GM10266 (cell line): ENCODE measurements around the gene PNPLA6.
"Not testable (repeated sequence)": the region's sequence is repeated elsewhere in the genome, so short reads cannot be mapped to it uniquely, and the experiment has no call there.

Experiments
- DNase-seq: peaks from one replicate; pipeline ENCODE4 v3.0.0; 2012; ENCODE audit errors: extremely low spot score
- TF ChIP-seq, protein P1 (sequence below): IDR thresholded peaks from 2 replicates; pipeline ENCODE4 v1.5.1; 2012; ENCODE audit warnings: mild to moderate bottlenecking, low read depth; ENCODE audit not compliant: control insufficient read depth, insufficient read depth; ENCODE audit errors: missing control alignments

The PNPLA6 gene

DNA sequence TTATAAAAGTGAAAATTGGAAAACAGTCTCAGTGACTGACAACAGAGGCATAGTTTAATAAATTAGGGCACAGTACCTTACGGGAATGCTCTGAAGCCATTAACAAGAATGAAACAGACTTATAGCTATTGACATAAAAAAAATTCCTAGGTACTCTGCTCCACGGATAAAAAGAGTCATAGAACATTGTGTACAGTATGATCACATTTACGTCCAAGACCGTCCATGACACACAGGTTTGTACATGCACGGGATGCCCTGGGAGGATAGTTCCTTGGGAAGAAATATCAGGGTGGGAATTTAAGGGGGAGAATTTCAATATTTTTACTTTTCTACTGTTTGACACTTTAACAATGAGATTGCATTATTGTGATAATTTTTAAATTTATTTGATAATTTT is 35.2 kb downstream of the PNPLA6 start:
- no peak for DNase-seq

DNA sequence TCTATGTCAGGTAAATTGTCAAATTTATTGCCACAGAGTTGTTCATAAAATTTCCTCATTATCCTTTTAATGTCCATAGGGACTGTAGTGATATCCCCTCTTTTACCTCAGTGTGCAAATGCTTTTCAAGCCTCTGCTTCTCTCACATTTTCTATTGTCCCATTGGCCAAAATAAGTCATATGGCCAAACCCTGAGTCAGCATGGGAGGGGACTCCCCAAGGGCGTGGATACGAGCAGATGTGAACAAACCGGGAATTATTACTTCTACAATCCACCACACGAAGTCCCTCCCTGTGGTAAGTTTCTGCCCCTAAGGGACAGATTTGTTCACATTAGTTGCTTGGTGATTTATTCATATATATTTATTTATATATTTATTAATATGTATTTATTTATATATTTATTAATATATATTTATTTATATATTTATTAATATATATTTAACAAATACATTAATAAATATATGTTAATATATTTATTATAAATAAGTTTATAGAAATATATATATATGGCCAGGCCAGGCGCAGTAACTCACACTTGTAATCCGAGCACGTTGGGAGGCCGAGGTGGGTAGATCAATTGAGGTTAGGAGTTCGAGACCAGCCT is 40.0 kb downstream of the PNPLA6 start:
- peak; percentile 38 for DNase-seq
- TF ChIP-seq, protein P1, sequence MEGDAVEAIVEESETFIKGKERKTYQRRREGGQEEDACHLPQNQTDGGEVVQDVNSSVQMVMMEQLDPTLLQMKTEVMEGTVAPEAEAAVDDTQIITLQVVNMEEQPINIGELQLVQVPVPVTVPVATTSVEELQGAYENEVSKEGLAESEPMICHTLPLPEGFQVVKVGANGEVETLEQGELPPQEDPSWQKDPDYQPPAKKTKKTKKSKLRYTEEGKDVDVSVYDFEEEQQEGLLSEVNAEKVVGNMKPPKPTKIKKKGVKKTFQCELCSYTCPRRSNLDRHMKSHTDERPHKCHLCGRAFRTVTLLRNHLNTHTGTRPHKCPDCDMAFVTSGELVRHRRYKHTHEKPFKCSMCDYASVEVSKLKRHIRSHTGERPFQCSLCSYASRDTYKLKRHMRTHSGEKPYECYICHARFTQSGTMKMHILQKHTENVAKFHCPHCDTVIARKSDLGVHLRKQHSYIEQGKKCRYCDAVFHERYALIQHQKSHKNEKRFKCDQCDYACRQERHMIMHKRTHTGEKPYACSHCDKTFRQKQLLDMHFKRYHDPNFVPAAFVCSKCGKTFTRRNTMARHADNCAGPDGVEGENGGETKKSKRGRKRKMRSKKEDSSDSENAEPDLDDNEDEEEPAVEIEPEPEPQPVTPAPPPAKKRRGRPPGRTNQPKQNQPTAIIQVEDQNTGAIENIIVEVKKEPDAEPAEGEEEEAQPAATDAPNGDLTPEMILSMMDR: no peak

More for the DNA sequence above, 35.2 kb downstream of the PNPLA6 start:
- TF ChIP-seq, protein P1: no peak

DNA sequence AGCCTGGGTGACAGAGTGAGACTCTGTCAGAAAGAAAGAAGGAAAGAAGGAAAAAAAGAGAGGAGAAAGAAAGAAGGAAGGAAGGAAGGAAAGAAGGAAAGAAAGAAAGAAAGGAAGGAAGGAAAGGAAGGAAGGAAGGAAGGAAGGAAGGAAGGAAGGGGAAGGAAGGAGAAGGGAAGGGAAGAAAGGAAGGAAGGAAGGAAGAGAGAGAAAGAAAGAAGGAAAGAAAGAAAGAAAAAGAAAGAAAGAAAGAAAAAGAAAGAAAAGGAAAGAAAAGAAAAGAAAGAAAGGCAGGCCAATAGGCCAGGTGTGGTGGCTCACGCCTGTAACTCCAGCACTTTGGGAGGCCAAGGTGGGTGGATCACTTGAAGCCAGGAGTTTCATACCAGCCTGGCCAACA is 41.9 kb downstream of the PNPLA6 start:
- not testable (repeated sequence) for DNase-seq

DNA sequence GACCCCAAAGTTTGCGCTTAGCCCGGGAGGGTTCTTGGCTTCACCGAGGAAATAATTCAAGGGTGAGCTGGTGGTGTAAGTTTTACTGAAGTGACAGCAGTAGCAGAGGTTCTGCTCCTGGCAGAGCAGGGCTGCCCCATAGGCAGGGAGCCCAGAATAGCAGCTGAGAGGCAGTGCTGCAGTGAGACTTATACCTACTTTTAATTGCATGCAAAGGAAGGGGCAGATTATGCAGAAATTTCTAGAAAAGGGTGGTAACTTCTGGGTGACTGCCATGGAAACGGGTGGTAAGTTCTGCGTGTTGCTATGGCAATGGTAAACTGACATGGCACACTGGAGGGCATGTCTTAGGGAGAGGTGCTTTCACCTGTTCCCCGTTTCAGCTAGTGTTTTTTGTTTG is 42.6 kb downstream of the PNPLA6 start:
- TF ChIP-seq, protein P1: no peak
- DNase-seq: no peak

DNA sequence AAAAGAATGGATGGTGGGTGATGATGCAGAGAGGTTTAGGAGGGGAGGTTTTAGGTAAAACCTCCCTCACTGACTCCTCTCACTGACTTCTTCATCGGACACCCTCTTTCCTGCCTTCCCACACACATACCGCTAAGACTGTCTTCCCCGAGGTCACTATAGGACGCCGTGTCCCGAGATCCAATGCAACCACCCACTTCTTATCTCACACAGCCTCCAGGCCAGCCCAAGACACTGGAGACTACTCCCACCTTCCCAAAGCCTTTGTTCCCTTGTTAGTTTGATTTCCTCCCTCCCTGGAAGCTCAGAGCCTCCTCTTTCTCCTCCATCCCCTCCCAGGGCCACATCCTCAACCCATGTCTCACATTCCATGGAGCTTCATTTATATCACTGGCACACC is 43.7 kb downstream of the PNPLA6 start:
- TF ChIP-seq, protein P1: no peak
- DNase-seq: no peak

DNA sequence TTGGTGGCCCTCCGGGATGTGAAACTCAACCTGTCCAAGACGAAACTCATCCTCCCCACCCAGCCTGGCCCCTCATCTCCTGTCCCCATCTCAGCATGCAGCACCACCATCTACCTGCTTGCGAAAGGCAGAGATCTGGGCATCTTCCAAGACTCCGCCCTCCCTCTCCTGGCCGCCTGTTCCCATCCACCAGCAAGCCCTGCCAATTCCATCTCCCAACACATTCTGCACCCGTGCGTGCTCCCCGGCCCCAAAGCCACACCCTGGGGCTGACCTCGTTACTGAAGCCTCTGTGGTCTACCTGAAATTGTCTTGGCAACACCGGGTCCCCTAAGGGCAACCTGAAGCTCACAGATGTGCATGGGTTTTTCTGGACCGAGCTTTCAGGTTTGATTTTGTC is 46.9 kb downstream of the PNPLA6 start:
- TF ChIP-seq, protein P1: no peak
- DNase-seq: no peak

DNA sequence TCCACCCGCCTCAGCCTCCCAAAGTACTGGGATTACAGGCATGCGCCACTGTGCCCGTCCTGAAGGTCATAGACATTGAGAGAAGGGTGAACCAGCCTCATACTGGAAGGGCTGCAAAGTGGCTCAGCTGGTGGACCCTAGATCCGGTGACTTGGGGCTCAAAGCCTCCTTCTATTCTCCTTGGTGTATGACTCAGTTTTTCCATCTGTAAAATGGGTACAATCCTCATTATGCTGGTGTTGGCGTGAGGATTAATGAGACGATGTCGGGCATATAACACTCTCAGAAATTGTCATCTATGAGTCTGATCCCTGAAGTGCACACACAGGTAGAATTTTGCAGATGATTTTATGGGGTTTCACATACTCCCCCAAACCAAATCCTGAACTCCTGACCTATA is 54.3 kb downstream of the PNPLA6 start:
- TF ChIP-seq, protein P1: no peak
- DNase-seq: no peak

DNA sequence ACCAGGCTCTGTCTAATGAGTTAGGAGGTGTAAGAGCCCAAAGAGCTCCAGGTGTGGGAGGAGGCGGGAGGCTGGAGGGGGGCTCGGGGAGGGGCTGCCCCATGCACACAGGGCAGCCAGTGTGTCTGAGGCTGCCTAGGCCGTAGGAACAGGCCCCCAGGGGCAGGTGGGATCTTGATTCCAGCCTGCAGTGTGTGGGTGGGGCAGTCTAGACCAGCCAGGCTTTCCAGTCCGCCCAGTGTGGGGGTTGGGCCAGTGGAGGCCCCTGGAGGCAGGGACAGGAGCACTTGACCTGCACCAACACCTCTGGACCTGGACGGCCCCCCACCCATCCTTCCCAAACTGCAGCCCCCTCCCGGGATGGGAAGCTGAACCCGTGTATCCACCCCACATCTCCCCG is 54.7 kb downstream of the PNPLA6 start:
- TF ChIP-seq, protein P1: no peak
- DNase-seq: no peak
